ENCODE data around the gene MED12L.
"Not testable (repeated sequence)": the region's sequence is repeated elsewhere in the genome, so short reads cannot be mapped to it uniquely, and the experiment has no call there.

GRCh38 chr3:151242006-151242405 lies 156.5 kb downstream of the MED12L start:
- not testable (repeated sequence) for TF ChIP-seq EP300 (IDR thresholded peaks at IDR 0.05; ENCODE audit: borderline replicate concordance in 1 of 2, control insufficient read depth in 1 of 2, low read depth in 2 of 2, low read length in 2 of 2); CREB1 (IDR thresholded peaks at IDR 0.05; ENCODE audit: low read depth)

Measured in GM12878 (cell line).